Daoy (cell line): ENCODE data around the gene NAGS. TPM values are rescaled to one million over a fixed set of nuclear protein-coding genes. Genes with fewer than 3 reads are reported as not detected.
"Not testable (repeated sequence)": the region's sequence is repeated elsewhere in the genome, so short reads cannot be mapped to it uniquely, and the experiment has no call there.

ENCODE experiments used
- DNase-seq: peaks from one replicate; pipeline ENCODE4 v3.0.0-alpha.2; 2015; ENCODE audit warnings: low read depth
- total RNA-seq: library from RNA; depleted of rRNA; stranded (reverse); fragments of >200 nt; shearing (Covaris generic); gene quantifications from 2 replicates; pipeline ENCODE4 v1.2.3, GENCODE V29; 2014; rRNA removed

Gene NAGS
- total RNA-seq, 1 experiment from 2014 or later: 1.1 TPM

DNA sequence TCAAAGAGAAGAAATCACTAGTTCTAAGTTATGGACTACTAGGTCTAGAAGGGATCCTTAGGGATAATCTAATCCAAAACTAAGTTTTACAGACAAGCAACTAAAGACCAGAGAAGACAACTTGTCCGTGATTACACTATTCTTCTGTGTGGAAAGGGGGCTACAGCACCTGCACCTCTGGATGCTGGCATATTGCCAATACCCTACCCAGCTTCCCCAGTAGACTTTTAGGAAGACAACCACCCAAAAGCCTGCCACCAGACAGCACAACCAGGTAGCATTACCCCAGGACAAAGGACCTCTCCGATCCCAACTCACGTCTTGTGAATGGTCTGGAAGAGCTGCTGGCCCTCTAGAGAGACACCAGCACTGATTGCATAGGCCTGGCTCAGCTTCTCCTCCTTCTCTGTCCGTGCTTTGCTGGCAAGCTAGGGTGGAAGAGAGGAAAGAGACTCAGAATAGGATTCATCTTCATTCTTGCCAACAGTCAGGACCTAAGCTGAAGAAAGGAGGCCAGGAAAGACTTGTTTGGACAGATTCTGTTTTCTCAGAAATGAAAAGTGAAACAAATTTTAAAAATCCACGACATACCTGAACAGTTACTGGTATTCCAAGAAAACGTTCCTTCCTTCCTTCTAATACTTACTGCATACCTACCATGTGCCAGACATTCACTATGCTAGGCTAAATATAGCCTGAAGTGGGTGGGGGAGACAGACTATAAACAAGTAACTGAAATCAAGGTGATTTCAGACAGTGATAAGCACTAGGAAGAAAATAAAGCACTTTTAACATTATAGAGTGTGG lies 35.6 kb downstream of the NAGS start:
- no peak for DNase-seq

DNA sequence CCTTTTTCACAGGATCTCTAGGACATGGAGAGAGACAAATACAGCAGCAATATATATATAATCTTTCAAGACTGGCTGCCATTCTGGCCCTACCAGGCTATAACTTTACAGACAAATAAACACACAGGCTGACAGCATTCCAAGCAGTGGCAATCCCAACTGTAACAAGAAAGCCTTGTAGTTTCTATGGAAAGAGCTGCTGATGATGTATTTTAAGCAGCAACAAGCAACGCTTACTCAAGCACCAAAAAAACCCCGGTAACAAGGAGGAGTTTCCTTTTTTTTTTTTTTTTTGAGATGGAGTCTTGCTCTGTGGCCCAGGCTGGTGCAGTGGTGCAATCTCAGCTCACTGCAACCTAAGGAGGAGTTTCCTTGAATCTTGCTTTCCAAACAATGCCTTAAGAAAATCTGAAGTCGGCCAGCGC lies 38.9 kb downstream of the NAGS start:
- DNase-seq: no peak

DNA sequence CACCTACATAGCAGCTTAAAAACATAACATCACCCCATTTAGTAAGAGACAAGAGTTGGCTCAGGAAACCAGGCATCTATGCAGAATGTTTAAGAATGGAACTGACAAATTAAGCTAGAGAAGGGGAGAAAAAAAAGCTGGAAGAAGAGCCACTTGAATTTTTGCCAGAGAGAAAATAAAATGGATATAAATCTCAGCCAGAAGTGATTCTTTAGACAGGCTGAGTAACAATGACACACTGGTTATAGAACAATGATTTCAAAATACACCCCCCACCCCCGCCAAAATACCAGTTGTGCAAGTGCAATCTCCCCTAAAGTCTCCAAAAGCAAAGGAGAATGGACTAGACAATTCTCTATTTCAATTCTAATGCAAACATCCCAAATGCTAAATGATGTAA lies 39.6 kb downstream of the NAGS start:
- DNase-seq: no peak

DNA sequence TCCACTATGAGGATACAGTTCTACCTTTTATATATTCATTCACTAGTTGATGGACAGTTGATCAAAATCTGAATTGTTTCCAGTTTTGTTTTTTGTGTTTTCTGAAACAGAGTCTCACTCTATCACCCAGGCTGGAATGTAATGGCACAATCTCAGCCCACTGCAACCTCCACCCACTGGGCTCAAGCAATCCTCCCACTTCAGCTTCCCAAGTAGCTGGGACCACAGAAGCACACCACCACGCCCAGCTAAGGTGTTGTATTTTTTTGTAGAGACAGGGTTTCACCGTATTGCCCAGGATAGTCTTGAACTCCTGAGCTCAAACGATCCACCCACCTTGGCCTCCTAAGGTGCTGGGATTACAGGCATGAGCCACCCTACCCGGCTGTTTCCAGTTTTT lies 41.1 kb downstream of the NAGS start:
- DNase-seq: no peak

DNA sequence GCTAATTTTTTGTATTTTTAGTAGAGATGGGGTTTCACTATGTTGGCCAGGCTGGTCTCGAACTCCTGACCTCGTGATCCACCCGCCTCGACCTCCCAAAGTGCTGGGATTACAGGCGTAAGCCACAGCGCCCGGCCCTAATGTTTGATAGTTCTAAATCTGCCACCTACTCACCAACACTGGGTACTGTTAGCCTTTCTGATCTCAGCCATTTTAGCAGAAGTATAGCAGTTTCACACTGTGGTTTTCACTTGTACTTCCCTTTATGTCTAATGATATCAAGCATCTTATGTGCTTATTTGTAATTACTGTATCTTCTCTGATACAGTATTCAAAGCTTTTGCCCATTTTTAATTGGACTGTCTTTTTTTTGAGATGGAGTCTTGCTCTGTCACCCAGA lies 42.5 kb downstream of the NAGS start:
- DNase-seq: not testable (repeated sequence)

DNA sequence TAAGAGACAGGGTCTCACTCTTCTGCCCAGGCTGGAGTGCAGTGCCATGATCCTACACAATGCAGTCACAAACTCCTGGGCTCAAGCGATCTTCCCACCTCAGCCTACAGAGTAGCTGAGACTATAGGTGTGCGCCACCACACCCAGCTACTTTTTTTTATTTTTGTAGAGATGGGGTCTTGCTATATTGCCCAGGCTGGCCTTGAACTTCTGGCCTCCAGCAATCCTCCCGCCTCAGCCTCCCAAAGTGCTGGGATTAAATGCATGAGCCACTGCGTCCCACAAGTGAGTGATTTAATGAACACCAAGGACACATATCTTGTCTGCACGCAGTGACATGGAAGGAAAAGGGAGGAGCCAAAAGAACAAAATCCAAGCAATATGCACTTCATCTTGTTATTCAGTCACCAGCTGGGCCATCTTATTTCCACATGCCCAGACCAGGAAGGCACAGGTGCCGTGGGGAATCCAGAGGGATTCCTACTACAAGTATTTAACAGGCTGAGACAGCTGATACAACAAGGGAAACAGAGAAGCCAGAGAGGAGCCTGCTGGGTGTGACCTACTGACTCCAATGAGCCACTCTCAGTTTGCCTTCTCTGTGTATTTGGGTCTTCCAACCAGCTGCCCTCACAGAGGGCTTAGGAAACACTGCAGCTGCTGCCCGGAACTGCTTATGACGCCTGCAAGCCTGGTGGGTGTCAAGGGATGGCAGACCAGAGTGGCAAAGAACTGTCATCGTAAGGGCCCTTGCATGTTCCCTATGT lies 45.1 kb downstream of the NAGS start:
- no peak for DNase-seq

DNA sequence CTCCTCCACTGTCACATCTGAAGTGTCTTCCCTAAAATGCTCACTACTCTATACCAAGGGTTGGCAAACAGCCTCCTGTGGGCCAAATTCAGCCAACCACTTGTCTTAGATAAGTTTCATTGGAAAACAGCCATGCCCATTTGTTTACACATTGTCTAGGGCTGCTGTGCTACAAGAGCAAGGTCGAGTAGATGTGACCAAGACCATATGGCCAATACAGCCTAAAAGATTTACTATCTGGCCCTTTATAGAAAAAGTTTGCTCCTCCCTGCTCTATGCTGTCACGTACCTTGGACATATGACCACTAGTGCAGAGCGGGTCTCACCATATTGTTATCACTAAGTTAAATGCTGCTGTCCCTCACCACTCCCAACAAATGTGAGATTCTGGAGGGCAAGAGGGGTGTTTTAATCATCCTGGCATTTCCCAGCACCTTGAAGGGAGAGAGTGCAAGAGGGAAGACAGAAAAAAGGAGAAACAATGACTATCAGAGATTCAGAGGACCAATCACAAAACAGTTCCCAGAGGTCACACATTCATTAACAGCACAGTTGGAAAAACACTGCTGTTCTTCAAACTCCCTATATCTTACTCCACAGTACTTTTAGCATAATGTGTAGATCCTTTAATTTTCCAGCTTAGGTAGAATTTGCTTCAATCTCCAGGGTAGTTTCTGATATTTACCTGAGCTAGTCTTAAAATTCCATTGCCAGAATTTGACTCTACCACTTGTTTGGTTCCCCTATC lies 48.9 kb downstream of the NAGS start:
- no peak for DNase-seq

Other genes starting within 250 kb of the NAGS start
- gene SOST, start 245.8 kb upstream of the NAGS start, total RNA-seq: 0.29 TPM in 1 of 2 replicates, not detected in the other
- gene DUSP3, start 225.6 kb upstream of the NAGS start, total RNA-seq: 14.2 and 17.8 TPM in 2 replicates
- gene CFAP97D1, start 224.2 kb upstream of the NAGS start, total RNA-seq: not detected in 2 replicates
- gene MPP3, start 171.5 kb upstream of the NAGS start, total RNA-seq: 9.0 and 17.7 TPM in 2 replicates
- gene CD300LG, start 157.4 kb upstream of the NAGS start, total RNA-seq: 0.51 TPM in 1 of 2 replicates, not detected in the other
- 1.1 and 1.3 TPM in 2 replicates for gene MPP2, start 97.1 kb upstream of the NAGS start, total RNA-seq
- gene PPY, start 62.1 kb upstream of the NAGS start, total RNA-seq: not detected in 2 replicates
- gene PYY, start 50.7 kb upstream of the NAGS start, total RNA-seq: not detected in 2 replicates
- gene TMEM101, start 10.3 kb downstream of the NAGS start, total RNA-seq: 27.9 and 31.9 TPM in 2 replicates
- 41.0 and 42.6 TPM in 2 replicates for gene LSM12, start 62.0 kb downstream of the NAGS start, total RNA-seq
- gene G6PC3, start 66.1 kb downstream of the NAGS start, total RNA-seq: 22.6 and 30.1 TPM in 2 replicates
- 24.0 and 33.1 TPM in 2 replicates for gene HDAC5, start 119.0 kb downstream of the NAGS start, total RNA-seq
- 4.3 and 7.9 TPM in 2 replicates for gene HROB, start 137.3 kb downstream of the NAGS start, total RNA-seq
- gene ASB16, start 166.1 kb downstream of the NAGS start, total RNA-seq: not detected in 2 replicates
- gene TMUB2, start 182.3 kb downstream of the NAGS start, total RNA-seq: 7.0 and 9.2 TPM in 2 replicates
- gene ATXN7L3, start 195.3 kb downstream of the NAGS start, total RNA-seq: 23.6 and 41.2 TPM in 2 replicates
- gene UBTF, start 215.1 kb downstream of the NAGS start, total RNA-seq: 57.9 and 74.4 TPM in 2 replicates